GM18907 (cell line): ENCODE data around the gene EEFSEC.

ENCODE experiments used
- ATAC-seq: cut with Tn5 transposase; IDR thresholded peaks from one replicate; pipeline ENCODE4 v1.9.1; 2021; ENCODE audit warnings: mild to moderate bottlenecking, moderate library complexity; ENCODE audit not compliant: unreplicated experiment

The EEFSEC gene

DNA sequence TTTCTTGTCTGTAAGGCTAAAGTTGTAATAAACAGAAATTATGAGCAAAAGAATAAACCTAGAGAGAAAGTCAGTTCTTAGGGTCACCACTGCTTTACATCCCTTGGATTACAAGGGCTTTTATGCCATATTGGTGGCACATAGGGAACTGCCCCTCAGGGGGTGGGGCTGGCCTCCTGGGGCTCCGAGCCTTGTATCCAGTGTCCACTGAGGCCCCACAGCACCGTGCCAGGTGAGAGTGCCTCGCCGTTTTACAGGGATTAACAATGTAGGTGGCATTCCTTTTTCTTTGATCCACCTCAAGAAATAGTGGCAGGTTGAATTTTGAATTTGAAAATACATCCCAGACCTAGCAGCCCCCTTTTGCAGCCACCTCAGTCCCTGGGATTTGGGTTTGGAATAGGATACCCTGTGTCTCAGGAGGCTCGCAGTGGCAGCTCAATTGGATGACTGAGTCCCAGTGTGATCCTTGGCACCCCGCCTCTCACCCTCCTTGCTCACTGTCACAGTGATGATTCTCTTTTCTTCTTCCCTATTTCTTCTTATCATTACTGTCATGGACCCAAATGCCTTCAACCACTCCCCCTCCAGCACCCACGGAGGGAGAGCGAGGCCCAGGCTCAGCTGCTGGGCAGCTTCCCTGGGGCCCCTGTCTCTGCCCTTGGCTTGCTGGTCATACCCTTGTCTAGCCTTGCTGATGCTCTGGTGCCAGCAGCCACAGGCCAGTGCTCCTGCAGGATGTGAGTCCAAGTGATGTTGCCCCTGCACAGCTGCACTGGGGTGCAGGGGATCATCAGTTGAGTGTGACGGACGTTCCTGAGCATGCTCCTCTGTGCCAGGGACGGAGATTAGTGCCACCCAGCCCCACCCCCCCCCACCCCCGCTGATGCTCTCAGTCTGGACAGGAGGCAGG is 175.5 kb downstream of the EEFSEC start:
- no peak for ATAC-seq

DNA sequence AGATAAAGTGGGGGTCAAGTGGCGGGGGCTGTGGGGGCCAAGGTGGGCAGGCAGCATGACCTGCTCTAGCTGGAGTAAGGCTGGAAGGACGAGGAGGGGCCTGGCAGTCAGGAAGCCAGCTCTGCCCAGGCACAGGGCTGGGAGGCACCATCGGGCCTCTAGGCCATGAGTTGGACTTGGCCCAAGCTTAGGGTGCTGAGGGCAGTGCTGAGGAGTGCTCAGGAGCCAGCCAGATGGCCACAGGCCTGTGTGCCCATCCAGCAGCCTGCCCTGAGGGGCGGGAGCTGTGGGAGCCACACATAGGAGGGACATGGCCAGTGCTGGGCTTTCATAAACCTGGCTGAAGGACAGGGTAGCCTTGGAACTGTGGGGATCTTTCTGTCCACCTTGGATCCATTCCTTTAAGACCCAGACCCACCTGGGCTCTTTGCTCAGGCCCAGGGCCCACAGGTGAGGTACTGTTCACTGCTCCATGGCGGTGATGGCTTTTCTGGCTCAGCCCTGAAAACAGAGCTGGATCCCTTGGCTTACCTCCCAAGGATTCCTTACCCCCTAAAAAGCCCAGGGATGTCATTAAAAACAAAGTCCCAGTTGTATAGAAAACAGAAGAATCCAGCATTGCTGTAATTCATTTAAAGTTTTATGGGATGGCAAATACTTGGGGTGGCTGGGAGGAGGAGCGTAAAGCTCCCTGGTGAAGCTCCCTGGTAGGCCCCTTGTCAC is 176.4 kb downstream of the EEFSEC start:
- no peak for ATAC-seq

DNA sequence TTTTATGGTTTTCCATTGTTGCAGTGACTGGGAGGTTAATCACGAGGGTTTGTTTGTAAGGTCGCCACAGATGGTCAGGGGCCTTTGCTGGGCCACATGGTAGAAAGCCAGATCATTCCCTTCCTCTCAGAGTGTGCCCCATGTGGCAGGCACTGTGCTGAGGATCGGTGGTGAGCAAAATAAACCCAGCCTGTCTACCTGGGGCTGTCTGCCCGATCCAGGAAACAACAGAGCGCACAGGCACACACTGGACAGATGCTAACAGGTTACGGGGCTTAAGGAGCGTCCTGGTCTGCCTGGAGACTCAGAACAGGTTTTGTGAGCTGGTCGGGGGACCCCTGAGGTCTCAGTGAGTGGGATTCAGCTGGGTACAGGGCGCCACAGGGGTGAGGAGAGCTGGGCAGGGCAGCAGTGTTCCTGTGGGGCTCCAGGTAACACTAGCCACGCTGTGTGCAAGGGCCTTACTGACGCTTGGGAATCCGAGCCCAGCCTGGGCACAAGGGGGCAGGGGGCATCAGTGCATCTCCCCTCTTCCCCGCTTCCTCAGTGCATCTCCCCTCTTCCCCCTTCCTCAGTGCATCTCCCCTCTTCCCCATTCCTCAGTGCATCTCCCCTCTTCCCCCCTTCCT is 177.0 kb downstream of the EEFSEC start:
- no peak for ATAC-seq

DNA sequence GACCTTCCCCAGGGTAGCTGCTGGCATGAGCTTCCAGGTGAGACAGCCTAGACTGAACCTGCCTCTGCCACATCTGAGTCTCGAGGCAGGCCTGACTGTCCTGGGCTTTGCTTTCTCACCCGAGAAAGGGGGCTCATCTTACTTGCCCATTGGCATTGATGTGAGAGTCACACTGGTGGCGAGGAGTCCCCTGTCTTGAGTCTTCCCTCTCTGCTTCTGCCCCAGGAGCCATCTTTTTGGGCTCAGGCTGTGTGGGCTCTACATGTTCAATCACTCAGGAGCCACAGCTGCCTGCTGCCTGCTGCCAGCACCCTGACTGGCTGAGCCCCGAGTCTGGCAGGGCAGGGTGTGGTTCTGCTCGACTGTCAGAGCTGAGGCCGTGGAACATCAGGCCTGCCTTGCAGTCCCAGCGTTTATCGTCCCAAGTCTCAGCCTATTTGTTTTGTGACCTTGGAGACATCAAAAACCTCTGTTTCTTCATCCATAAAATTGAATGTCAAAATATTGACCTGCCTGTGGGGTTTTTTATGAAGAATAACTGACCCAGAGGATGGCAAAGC is 180.9 kb downstream of the EEFSEC start:
- ATAC-seq: no peak

DNA sequence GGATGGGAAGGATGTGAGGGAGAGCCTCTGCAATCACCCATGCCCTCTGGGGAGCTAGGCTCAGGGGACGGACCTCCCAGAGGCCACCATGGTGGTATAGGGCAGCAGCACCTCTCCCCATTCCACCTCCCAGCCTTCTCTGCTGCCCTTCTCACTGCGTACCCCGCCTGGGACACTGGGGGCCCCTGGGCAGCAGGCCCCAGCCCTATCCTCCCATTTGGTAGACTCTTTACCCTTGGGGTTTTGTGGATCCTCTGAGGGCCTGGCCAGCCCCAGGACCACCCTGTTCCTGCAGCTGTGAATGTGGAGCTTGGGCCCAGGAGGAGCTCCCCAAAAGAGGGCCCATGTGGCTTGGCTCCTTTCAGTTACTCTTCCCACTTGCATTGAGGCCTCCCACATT is 181.5 kb downstream of the EEFSEC start:
- no peak for ATAC-seq

DNA sequence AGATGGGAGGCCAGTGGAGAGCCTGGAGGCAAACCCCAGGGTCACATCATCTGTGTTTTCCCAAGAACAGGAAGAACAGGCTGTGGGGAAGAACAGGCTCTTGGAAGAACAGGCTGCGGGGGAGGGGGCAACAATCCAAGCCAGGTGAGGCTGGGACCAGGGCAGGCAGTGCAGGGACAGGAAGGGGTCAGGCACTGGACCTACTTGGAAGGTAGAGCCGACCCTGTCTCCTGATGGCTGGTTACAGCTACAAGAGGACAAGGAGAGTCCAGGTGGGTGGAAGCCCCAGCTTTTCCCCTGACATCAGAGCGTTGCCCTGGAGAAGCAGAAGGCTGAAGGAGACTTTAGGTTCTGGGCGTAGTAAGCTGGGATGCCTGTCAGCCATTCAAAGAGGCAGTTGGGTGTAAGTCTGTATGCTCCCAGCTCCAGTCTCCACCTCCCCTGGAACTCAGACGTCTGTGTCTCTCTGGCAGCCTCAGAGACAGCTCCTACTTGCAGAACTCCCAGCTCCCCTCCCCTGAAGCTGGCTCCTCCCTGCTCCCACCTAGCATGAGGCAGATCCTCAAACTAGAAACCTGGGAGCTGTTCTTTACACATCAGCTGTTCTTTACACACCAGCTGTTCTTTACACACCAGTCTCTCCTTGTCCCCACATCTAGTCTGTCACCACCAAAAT is 182.5 kb downstream of the EEFSEC start:
- ATAC-seq: no peak

DNA sequence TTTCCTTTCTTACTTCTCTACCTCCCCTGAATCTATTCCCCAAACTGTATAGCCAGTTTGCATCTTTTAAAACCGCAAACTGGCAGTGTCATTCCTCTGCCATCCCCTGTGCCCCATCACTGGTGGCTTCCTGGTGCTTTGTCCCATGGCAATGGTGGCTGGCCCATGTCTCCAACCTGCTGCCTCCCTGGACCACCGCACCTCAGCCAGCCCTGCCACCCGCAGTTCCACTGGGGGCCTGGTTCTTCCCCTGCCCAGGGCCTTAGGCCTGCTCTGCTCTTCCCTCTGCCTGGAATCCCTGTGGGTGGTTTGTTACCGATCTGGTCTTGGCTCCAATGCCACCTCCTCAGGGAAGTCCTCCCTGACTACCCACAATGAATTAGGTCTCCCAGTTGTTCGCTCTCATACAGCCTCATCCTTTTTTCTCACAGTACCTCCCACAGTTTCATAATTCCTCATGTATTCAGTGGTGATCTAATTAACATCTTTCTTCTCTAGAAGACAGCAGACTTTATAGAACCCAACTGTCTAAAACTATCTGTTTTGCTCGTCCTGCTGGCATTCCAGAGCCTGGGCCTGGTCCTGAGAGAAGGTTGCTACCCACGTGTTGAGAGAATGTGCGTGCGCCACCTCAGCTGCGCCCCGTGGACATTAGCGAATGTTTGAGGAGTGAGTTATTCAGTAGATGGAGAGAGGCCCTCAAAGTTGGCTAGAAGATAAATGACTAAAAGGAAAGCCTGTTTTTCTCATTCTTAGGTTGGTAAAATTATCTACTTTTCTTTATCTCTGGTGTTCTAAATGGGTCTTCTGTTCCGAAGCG is 183.3 kb downstream of the EEFSEC start:
- no peak for ATAC-seq

DNA sequence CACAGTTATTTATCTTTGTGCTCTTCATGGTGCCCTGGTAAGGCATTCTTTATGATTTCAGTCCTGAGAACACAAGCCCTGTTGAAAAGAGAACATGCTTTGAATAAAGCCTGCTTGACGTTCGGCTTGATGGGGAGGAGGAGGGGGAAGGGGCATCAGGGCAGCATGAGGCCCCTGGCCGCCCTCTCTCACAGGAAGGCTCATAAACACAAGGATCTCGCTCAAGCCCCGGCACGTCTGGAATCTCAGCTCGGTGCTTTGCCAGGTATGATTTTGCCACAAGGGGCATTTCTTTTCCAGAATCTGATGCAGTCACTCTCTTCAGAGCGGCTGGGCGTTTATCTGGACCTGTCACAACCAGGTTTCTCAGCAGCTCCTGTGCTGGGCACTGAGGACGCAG is 184.0 kb downstream of the EEFSEC start:
- no peak for ATAC-seq

DNA sequence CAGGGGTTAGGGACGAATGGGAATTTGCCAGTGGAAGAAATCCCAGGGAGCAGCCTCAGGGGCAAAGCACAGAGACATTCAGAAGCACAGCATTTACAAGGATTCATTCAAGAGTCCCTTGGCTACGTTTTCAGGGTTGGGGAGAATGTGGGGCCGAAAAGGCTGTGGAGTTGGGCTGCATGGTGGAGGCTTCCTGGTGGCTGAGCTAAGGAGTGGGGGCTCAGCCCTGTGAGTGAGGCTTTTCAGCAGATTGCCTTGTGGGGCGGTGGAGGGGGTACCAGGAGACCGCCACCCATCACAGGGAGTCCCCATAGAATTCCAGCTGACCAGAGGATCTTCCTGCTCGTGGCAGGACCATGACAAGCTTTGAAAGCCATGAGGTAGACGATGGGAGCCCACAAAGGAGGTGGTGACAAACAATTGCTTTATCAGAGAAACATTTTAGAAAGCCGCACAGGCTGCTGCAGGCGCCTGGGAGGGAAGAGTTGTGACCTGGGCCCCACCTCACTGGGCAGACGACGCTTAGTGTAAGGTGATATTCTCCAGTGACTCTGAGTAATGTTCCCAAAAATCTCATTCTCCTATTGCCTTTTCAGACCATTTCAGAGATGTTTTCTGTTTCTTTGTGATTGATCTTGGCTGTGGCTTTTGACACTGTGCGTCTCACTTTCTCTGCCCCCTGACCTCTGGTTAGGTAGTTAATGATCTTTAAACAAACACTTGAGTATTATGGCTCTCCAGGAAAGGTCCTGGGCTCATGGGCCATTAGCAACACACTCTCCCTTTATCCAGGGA is 185.5 kb downstream of the EEFSEC start:
- no peak for ATAC-seq

DNA sequence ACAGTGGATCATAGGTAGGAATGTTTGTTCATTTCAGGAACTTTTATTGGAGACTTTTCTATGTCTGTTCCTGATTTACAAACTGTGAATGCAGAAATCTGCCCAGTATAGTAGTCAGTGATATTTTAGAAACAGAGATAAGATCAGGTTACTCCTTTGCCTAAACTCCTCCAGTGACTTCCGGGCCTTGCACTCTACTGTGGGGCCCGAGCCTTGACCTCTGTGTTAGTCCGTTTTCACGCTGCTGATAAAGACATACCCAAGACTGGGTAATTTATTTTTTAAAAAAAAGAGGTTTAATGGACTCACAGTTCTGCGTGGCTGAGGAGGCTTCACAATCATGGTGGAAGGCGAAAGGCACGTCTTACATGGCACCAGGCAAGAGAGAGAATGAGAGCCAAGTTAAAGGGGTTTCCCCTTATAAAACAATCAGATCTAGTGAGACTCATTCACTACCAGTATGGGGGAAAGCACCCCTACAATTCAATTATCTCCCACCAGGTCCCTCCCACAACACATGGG is 186.3 kb downstream of the EEFSEC start:
- no peak for ATAC-seq

DNA sequence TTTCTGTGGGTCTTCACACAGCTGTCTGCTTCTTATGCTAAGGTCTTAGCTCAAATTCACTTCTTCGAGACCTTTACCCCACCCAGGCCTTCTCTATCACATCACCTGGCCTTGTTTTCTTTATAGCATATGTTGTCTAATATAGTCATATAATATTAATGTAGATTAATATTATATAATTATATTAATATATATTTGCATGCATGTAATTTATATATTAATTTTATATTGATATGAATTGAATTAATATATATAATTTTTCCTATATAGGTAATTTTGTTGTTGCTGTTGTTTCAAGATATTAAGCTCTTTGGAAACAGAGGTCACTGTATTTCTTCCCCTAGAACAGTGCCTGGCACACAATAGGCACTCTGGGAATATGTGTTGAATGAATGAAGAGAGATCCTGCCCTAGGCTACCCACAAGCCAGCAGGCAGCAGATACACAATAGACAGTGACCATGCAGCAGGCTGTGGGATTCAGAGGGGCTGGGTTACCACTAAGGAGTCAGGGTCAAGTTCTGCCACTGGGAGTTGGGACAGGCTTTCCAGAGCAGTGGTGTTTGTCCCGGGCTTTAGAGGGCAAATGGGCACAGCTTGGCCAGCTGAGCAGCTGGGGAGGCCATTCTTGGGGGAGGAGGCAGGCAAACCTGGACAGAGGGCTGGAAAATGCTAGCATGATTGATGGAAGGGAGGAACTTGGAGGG is 187.1 kb downstream of the EEFSEC start:
- no peak for ATAC-seq

DNA sequence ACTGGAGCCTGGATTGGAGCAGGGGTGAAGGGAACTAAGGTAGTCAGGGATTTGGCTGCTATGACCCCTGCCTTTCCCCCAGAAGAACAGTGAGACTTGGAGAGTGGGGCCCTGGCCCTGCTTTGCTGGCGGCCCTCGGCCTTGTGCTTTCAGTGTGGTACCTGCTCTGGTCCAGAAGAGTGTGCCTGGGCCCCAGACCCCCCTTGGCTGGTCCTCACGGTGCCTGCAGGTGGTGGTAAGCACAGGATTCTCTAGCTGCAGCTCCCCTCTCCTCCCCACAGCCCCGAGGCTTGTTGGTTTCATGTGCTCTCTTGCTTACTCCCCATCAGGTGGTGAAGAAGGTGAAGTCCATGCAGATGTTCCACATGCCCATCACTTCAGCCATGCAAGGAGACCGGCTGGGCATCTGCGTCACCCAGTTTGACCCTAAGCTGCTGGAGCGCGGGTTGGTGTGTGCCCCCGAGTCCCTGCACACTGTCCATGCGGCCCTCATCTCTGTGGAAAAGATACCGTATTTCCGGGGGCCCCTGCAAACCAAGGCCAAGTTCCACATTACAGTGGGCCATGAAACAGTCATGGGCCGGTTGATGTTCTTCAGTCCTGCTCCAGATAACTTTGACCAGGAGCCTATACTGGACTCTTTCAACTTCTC is 187.7 kb downstream of the EEFSEC start:
- no peak for ATAC-seq

DNA sequence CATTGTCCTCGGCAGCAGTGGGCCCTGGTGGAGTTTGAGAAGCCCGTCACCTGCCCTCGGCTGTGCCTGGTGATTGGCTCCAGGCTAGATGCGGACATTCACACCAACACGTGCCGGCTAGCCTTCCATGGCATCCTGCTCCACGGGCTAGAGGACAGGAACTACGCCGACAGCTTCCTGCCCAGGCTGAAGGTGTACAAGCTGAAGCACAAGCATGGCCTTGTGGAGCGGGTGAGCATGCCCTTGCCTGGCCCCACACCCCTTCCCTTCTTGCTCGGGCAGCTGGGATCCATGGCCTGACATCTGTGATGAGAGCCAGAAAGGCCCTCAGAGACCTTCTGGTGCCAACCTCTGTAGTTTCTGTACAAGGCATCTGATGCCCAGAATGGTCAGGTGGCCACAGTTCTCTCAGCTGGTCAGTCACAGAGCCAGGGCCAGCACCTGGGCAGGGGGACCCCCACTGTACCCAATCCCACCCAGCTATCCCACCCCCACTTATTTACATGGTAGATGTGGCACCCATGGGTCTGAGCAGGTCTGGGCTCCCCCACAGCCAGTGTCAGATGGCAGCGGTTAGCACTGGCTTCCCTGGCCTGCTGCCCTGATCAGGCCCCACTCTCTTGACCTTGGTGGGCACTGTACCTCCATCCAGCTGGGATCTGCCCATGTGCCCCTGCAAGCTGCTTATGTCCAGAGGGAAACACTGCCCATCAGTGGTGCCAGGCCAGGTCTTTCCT is 188.5 kb downstream of the EEFSEC start:
- ATAC-seq: no peak

DNA sequence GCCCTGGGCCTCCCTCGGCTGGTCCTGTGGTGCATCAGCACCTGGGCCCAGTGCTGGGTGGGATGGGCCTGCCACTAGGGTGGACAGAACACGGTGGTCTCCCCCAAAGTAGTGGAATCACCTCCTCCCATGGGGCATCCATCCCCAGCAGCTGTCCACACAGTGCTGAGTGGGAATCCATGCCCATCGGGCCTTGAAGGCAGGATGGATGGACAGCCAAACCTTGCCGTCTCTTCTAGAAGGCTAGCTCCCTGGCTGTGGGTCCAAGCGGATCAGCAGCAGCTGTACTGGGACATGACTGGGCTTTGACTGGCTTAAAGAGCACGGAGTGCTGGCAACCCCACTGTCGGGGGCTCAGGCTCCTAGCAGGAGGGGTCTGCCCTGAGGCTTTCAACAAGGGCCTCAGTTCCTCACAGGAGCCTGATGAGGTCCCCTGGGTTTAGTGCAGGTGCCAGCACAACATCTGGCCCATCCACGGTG is 189.5 kb downstream of the EEFSEC start:
- no peak for ATAC-seq

DNA sequence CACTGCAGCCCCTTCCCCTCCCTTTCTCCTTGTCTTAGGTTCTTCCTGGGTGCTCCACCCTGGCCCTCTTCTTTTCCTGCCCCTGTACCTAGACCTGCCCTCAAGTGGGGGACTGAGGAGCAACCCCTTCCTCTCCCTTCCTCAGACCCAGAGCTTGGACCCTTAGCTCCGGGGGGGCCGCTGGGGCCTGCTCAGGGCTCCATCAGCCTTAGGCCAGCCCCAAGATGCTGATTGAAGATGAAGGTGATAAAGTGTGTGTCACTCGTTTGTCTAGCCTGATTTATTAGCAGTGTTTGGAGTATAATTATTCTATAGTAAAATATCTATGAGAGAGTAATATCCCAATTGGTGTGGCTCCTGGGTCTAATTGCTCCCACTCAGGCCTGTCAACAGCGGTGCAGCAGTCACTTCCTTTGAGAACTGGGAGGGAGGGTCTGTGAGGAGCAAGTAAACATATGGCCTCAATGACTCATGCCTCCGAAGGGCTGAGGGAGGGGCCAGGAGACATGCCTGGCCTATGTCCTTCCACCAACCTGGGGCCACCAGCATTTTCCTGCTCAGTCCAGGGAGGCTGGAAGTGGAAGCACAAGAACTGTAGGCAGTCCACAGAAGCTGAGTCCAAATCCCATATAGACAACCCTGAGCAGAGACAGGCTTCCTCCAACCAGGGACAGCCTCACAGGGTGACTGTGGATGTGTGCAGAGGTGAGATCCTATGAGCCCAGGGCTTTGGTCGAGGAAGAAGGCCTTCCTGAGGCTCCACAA is 190.2 kb downstream of the EEFSEC start:
- ATAC-seq: no peak

DNA sequence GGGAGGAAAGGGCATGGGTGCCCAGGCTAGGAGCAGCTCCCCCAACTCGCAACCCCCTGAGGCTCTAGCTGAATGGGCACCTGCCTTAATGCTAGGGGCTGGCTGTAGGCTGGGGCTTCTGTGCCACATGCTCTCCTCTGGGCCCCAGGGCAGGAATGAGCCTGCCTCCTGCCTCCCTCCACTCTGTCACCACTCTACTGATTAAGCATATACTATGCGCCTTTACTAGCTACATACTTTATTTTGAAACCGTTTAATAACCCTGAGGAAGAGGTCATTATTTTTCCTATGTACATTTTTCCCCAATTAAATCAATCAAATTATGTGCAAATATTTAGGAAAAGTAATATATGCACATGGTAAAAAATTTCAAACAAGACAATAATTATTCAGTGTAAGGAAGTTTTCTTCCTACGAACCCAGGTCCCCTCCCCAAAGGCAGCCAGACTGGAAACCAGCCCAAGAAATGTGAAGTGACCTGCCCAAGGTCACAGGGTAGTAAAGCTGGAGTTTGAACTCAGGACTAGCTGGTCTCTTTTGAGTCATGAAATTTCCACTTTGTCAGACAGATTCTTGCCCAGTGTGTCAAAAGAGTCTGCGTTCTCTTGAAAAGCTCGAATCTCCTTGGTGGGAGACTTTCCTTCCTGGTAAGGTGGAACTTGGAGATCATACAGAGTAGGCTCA is 190.9 kb downstream of the EEFSEC start:
- no peak for ATAC-seq
